Eye (tissue), 1 donor: ENCODE results near the gene PPP2R5B.

Source experiments
- DNase-seq: peaks from one replicate; pipeline ENCODE4 v3.0.0-alpha.2; 2015

PPP2R5B gene

DNA sequence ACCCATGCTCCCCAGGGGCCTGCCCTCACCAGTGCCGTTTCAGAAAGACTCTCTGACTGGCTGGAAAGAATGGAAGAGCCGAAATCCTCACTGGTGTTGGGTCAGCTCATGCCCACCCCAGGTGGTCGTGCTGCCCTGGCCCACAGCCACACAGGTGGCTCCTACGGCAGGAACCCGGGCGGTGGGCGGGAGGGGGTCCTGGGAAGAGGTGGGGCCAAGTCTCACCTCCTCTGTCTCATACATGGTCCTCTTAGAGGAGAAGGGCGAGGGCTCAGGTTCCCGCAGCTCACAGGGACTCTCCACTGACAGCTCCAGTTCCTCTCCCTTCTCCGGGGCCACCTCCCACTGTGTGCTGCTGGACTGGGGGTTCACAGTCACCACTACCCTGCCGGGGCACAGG, 15.7 kb upstream of the PPP2R5B start:
- DNase-seq, result no peak

DNA sequence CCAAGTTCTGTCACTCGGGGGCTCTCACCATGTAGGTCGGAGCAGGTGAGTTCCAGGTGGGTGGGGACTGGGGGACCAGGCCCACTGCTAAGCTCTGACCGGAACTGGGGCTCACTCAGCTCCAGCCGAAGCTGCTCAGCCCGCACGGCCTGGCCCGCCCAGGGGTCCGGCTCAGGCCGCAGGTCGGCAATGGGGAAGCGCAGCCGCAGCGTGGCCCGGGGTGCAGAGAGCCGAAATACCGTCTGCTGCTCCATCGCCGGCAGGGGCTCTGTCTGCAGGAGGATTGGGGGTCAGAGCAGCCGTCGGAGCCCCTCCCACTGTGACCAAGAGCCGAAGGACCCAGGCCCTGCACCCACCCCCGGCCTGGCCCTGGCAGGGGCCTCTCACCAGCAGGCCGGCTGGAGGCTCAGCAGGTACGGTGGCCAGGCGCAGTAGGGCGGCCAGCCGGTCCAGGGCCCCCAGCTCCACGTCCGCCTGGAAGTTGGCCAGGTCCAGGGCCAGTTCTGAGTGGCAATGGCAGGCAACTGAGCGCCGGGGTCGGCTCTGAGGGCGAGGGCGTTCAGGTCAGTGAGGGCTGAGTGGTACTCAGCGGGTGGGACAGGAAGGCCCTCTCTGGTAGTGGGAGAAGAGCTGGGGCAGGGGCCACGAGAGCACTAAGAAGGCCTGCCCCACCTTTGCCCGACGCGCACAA, 14.7 kb upstream of the PPP2R5B start:
- no peak for DNase-seq

DNA sequence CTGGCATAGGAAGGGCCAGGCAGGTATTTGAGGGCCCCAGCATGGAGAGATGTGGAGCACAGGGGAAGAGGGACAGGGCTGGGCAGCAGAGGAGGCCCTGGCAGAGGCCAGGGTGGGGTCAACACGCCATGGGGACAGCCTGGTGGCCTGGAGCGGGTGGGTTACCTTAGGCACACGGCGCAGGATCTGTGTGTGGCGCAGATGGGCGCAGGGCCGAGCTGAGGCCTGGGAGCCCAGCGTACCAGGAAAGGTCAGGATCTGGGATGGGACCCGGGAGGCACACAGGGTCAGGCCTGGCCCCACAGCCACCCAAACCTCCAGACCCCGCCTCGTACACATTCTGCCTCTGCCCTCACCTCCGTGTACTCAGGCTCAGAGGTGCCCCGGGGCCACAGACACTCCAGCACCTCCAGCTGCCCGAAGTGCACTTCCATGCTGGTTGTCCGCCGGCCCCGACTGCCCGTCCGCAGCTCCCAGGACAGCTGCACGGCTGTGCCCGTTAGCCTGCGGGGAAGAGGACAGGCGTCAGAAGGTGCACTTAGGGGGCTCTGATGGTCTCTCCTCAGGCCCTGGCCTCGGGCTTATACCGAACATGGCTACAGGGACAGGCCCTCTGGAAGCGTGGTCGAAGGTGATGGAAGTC, 13.9 kb upstream of the PPP2R5B start:
- no peak for DNase-seq

DNA sequence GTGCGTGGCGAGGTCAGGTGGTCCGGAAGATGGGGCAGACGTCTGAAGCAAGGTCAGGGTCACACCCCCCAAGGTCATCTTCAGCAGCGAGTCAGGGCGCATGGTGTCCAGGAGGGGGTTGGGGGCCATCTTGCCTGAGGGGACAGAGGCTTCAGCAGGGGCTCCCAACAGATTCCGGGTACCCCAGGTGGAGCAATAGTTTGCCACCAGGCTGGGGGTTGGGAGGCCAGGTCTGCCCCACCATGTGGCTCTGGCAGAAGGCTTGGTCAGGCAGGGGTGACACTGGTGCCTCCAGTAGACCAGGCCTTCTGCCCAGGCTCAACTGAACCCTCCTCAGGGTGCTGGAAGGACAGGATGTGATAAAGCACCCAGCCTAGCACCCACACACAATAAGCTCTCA, 13.3 kb upstream of the PPP2R5B start:
- DNase-seq, result no peak

DNA sequence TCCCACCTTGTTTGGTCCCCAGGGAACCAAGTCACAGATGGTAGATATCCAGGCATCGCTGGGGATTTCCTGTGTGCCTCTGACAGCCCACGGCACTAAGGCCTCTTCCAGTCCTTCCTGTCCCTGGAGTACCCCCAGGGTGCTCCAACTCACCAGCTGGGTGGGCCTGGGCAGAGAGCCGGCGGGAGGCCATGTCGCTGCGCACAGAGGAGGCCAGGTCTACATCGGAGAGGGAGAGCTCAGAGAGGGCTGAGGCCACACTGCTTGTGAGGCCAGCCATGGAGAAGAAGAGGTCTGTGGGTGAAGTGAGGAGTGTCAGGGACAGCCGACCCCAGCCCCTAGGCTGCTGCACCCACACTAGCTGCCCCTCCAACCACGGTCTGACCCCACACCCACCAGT, 12.8 kb upstream of the PPP2R5B start:
- DNase-seq, result no peak

DNA sequence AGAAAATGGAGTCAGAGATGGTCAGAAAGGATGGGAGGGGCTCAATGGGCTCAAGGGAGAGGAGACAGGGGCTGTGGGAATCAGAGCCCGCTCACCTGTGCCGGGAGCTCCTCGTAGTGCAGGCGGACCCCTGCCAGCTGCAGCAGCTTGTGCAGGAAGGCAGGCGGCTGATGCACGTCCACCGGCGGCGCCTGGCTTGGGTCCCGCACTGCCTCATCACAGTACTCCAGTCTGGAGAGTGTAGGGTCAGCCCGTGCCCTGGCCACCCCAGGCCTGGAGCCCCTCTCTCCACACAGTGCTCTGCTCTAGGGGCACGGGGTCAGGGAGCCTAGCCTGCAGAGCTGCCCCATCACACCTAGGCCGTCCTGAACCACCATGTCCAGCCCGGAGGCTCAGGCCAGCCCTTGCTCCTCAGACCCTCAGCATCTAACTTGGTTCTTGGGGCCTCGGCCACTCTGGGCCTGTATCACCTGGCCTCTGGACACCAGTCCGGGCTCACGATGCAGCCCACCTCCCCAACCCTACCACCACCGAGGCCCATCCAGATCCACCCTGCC, 11.2 kb upstream of the PPP2R5B start:
- DNase-seq, result no peak

DNA sequence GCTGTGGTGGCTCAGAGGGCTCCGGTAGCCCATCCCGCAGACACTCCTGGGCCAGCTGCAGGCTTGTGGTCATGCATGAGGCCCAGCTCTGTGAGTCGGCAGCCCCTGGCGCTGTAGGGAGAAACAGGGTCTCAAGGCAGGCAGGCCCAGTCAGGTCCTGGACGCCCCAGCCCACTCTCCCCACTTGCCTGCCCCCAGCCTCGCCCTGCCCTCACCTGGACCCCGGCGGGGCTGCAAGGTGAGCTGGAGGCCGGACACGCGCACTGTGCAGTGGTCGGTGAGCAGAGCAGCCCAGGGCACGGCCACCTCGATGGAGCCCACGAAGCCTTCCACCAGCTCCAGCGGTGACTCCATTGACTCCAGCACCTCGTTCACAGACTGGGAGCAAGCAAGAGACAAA, 10.4 kb upstream of the PPP2R5B start:
- no peak for DNase-seq

DNA sequence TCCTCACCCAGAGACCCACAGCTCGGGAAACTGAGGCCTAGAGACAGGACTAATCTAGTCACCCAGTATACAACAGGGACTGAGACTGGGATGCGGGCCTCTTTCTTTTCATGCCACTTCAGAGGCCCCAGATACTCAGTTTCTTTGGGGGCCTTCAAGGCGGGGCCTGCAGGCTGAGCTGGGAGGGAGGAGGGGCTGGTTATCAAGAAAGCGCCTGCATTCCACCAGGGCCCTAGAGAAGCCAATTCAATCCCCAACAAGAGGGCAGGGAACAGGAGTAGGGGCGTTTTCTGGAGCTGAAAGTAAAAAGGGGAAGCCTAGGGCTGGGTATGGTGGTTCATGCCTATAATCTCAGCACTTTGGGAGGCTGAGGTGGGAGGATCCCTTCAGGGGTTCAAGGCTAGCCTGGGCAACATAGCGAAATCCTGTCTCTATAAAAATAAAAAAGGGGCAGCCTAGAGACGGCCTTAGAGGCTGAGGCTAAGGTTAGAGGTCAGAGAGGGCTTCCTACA, 9.1 kb upstream of the PPP2R5B start:
- DNase-seq, result no peak

DNA sequence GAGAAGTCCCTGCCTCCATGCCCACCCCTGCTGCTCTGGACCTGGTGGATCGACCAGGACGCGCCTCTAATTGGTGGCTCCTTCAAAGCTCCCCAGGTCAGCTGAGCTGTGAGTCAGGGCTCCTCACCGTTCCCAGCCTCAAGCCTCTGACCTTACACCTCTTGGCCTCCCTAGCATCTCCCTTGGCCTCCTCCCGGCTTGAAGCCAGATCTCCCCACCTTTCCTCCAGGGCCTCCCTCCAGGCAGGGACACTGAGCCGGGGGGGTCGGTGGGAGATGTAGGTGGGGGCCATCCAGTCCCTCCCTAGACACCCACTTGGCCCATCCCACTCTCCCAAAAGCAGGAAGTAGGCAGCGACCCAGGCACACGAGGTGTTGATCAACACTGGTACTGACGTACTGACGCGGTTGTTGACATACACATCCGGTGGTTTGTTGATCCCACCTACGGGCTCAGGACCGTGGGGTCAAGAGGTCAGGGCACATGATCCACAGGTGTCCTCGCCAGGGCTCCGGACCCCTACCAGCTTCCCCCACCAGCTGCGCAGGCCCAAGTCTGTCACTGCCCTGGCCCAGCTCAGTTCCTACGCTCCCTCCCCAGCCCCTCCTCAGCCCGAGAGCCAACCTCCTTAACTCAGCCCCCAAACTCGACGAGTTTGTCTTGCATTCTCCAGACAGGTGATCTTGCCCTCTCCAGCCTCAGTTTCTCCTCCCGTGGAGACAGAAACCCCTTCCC, 8.3 kb upstream of the PPP2R5B start:
- no peak for DNase-seq

DNA sequence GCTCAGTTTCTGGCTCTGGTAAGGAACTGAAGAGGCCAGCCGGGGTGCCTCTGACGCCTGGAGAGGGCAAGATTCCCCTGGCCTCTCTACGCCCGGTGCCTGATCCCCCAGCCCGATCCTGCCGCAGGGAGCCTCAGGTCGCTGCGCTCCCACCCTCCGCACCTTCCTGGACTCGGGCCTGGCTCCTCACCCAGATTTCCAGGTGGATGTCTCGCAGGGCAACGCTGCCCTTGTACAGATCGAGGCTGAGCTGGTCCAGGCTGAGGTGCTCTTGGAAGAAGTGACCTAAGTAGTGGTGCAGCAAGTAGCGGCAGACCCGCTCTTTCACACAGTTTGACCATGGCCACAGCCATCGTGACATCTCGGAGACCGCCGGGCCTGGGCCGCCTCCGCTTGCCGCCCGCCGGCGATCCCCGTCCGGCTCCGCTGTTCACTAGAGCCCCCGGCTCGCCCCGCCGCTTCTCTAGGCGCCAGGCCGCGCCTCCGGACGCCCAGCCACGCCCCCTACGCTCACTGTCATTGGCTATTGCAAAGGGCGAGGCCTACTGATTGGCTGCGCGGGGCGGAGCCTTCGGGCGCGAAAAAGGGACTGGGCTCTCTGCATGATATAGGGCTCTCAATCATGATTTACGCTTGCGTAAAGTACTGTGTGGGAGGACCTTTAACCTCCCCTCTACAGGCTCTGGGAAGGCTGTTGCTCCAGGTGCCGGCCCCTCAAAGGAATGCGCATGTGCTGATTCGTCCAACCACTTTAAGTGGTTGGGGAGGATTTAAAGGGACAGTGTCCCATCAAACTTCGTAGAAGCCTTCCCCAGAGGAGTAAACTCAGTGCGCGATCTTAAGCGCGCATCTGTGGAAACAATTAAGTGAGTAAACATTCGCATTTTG, 7.5 kb upstream of the PPP2R5B start, which contains the start of gene ATG2A:
ATG2A (minus strand) TSS at position 435 of the 888 bp plus-strand sequence; CDS start at position 361, 74 bp downstream.
- DNase-seq, result peak; percentile 99

DNA sequence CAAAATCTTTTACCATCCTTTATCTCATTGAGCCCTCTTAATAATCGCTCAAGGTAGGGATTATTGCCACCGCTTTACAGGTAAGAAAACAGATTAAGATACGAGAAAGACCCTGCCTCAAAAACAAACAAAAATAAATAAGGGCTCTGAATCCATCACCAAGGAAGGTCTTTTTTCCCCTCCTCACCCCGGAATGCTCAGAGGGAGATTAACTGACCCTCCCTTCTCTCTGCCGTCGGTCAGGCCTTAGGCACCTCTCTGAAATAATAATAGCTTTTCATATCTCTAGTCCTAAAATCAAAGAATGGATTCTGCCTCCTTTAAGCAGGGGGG, 6.9 kb upstream of the PPP2R5B start:
- no peak for DNase-seq

DNA sequence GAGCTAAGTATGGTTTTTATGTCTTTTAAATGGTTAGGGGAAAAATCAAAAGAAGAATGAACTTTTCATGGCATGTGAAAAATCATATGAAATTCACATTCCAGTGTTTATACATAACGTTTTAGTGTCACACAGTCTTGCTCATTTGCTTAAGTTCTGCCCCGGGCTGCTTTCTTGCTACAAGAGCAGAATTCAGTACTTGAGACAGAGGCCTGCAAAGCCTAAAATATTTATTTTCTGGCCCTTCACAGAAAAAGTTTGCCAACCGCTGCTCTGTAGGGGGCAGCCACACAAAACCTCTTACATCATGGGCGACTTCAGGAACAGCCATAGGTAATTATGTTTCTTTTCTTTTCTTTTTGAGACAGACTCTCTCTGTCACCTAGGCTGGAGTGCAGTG, 6.5 kb upstream of the PPP2R5B start:
- peak; percentile 58 for DNase-seq

DNA sequence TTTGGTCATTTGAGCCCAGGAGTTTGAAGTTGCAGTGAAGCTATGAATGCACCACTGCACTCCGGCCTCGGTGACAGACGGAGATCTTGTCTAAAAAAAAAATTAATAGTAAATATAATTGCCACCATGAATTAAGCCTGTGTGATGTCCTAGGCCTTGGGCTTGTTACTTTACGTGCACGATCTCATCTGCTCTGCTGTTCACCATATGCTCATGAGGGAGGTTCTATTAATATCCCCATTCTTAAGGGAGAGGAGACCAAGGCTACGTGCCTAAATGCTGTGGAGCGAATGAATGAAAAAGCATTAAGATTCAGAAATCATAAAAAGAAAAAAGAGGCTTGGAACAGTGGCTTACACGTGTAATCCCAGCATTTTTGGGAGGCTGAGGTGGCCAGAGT, 4.9 kb upstream of the PPP2R5B start:
- no peak for DNase-seq

DNA sequence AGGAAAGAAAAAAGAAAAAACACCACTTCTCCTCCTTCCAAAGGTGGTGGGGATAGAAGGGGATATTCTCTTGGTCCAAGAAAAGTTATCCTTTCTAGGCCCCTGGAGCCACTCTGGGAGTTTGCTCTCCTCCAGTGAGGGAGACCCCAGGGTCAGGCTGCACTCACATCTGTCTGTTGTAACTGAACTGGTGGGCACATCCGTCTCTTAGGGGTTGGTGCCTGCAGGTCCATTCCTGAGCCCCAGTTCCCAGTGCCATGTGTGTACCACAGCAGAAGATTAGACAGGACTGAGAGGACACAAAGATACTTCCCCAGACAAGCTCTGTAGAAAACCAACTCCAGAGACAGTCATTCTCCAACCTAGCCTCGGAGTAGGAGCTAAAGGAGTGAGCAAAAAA, 4.4 kb upstream of the PPP2R5B start:
- DNase-seq, result no peak

DNA sequence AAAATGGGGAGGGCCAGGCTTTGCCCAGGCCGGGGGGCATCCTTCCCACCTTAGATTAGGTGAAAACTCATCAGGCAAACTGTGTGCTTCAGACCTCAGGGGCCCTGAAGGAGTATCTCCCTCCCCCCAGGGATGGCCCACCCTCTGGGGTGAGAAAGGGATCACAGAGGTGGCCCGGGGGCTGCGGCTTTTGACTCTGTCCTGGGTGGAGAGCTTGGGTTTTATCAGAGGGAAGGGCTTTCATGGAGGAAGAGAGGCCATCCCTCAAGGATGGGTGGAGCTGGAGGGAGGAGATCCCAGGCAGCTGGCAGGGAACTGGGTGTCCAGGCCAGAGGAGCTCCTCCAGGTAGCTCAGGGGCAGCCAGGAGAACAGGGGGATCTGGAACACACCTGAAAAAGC, 3.1 kb upstream of the PPP2R5B start:
- no peak for DNase-seq

DNA sequence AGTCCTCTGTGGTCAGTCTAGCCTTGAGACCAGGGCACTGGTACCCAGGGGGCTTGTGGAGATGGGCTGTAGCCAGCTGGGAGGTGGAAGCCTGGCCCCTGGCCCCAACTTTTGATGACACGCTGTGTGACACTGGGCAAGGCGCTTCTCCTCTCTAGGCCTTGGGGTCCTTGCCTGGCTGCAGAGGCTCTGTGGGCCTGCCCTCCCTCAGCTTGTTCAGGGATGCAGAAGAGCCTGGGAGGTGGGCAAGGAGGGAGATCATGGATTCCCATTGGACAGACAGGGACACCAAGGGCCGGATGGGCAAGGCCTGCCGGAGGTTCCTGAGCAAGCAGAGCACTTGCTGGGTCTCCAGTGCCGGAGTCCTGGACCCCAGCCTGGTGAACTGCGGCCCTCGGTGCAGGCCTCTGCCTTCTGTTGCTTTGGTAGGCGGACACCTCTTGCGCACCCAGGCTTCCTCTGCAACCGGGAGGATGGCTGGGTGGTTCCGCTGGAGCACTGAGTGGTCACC, 1.3 kb upstream of the PPP2R5B start:
- no peak for DNase-seq

DNA sequence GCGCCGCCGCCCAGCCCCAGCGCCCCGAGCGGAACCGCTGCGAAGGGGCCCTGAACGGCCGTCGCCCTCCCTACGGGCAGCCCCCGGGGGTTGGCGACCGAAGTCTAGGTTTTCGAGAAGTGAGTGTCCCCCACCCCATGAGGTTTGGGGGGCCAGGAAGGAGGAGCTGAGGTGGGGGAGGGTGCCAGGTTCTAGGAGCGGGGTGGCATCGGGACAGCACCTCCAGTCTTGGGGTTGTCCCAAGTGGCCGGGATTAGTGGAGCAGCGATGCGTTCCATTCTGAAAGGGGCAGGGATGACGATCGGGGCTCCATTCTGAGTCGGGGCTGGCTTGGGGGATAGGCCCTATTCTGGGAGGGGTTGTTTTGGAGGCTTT, 408 bp downstream of the PPP2R5B start:
- peak; percentile 69 for DNase-seq

DNA sequence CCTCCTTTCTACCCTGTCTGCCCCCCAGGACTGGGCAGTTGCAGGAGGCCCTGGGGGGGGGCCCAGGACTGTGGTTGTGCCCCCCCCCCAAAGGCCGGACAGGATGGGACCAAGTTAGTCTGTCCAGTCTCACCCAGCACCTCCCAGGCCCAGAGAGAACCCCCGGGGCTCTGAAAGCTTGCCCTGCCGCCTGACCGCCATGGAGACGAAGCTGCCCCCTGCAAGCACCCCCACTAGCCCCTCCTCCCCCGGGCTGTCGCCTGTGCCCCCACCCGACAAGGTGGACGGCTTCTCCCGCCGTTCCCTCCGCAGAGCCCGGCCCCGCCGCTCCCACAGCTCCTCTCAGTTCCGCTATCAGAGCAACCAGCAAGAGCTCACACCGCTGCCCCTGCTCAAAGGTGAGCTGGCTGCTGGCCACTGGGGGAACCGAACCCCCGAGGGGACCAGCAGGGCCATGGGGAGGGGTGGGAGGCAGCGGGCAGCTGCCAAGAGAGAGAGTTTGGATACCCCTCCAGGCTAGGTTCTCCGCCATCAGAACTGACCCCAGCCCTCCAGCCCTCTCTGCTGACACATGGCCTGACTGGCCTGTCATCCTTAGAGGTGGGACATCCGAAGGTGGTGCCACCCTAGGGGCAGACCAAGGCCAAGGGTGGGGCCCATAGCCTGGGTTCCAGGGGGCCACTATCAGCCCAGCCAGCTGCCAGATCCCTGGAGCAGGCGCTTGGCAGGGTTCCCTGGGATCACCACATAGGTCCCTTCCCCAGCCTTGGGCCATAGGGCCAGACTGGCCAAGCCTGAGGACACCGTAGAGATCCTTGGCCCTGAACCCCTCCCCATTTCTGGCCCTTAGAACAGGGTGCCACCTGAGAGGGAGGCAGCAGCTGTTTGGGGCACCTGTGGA, 1.3 kb downstream of the PPP2R5B start:
- no peak for DNase-seq

DNA sequence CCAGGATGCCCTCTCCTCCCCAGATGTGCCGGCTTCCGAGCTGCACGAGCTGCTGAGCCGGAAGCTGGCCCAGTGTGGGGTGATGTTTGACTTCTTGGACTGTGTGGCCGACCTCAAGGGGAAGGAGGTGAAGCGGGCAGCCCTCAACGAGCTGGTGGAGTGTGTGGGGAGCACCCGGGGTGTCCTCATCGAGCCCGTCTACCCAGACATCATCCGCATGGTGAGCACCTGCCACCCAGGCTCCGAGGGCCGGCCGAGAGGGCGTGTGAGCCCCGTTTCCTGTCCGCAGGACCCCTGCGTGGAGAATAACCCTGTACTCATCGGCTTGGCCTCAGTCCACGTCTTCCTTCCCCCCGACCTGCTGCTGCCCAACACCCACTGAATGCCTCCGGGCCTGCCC, 2.2 kb downstream of the PPP2R5B start:
- no peak for DNase-seq

DNA sequence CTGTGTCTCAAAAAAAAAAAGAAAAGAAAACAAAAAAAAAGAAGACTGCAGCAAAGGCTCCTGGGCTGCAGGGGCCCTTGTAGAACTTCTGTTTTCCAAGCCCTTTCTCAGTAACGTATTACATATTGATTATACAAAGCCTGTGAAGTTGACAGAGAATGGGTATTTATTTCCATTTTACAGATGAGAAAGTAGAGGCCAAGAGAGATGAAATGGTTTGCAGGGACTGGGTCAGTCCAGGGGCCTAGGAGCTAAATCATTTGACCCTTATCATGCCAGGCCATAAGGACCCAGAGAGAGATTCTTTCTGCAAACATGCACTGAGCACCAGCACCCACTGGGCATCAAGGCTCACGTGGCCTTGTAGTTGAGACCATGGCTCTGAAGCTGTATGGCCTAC, 4.5 kb downstream of the PPP2R5B start:
- no peak for DNase-seq

DNA sequence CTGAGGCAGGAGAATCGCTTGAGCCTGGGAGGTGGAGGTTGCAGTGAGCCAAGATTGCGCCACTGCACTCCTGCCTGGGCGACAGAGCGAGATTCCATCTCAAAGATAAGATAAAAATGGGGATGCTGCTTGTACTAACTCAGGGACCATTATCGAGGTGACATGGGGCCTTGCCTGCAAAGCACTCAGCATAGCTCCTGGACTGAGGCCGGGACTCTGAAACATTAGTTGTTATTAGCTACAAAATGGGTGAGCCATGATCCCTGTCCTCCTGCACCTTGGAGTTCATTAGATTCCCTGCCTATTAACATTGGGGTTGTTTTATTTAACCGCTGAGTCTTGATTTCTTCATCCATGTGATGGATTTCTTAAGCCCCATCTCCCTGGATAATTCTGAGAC, 5.1 kb downstream of the PPP2R5B start:
- no peak for DNase-seq
